ENCODE results near the gene ARL6IP4. TPM values are rescaled to one million over a fixed set of nuclear protein-coding genes. Genes with fewer than 3 reads are reported as not detected.

The ARL6IP4 gene
- total RNA-seq, 1 experiment from 2014 or later, result 162 TPM

GRCh38 chr12:122946690-122947341, 33.7 kb upstream of the ARL6IP4 start:
- H3K9me3 ChIP-seq (ENCODE audit: insufficient read depth, low read depth), result no peaks in the 10 kb centered on the region
- H3K9me2 ChIP-seq (ENCODE audit: insufficient read depth), result no peaks in the 10 kb centered on the region
- H3F3A ChIP-seq (ENCODE audit: insufficient read depth, low read depth), result peaks cover 29% of the 10 kb centered on the region; the same call in 1 of the 2 replicates
- POLR2A ChIA-PET (ENCODE audit: unreplicated experiment), result interaction anchor here (0.5 to 0.6 kb wide), 2 partner anchors 27 to 87 kb away, joined by 3 to 4 read pairs; no protein-coding TSS in a partner anchor
- BruUV-seq (replicated peaks), result no TSS peak
- intact Hi-C loops (cut with micrococcal nuclease; ENCODE audit: unreplicated experiment), result loop anchor here (1.0 kb wide), 1 partner anchor 75 kb away; no protein-coding TSS in a partner anchor
- H3K27ac ChIP-seq, result peak overlapping the region; percentile 58
- H3K36me3 ChIP-seq (ENCODE audit: low read depth), result no peaks in the 10 kb centered on the region
- H3K4me3 ChIP-seq, result no peak overlapping the region
- no peaks in the 10 kb centered on the region for H4K20me1 ChIP-seq (ENCODE audit: insufficient read depth)
- H3K79me2 ChIP-seq (ENCODE audit: low read depth), result no peaks in the 10 kb centered on the region
- TF ChIP-seq CTCF (conservative IDR thresholded peaks at IDR 0.05) (no peak; the same call in 1 of the 2 replicates), EZH2 (IDR thresholded peaks at IDR 0.05; ENCODE audit: low read depth) (no peak)
- peak; percentile 87 to 91 for DNase-seq
- peaks cover 62% of the 10 kb centered on the region for H3K4me1 ChIP-seq (replicated peaks; ENCODE audit: insufficient read depth)
- CTCF ChIA-PET, result interaction anchor here (0.6 to 0.7 kb wide), 3 partner anchors 29 to 142 kb away, joined by 3 to 12 read pairs (median 3); no protein-coding TSS in a partner anchor
- H2AFZ ChIP-seq, result no peak overlapping the region
- no peaks in the 10 kb centered on the region for H3K27me3 ChIP-seq (ENCODE audit: insufficient read depth, low read depth)
- H3K4me2 ChIP-seq, result peak overlapping the region; percentile 14; the same call in 1 of the 2 replicates

- ChIA-PET POLR2A (ENCODE audit: unreplicated experiment) (interaction anchor here (0.5 to 0.6 kb wide), 2 partner anchors 27 to 87 kb away, joined by 3 to 4 read pairs; no protein-coding TSS in a partner anchor), CTCF (interaction anchor here (0.6 kb wide), 2 partner anchors 107 to 143 kb away, joined by 3 to 12 read pairs; no protein-coding TSS in a partner anchor)
- no peak for DNase-seq
- H3K4me1 ChIP-seq (replicated peaks; ENCODE audit: insufficient read depth), result peaks cover 57% of the 10 kb centered on the region
- BruUV-seq (replicated peaks), result no TSS peak
- no peak overlapping the region for H3K4me2 ChIP-seq
- no peaks in the 10 kb centered on the region for H3K9me2 ChIP-seq (ENCODE audit: insufficient read depth)
- H3K9me3 ChIP-seq (ENCODE audit: insufficient read depth, low read depth), result no peaks in the 10 kb centered on the region
- intact Hi-C loops (cut with micrococcal nuclease; ENCODE audit: unreplicated experiment), result no loop called here
- no peaks in the 10 kb centered on the region for H3K27me3 ChIP-seq (ENCODE audit: insufficient read depth, low read depth)
- H3K79me2 ChIP-seq (ENCODE audit: low read depth), result no peaks in the 10 kb centered on the region
- TF ChIP-seq CTCF (conservative IDR thresholded peaks at IDR 0.05) (no peak), EZH2 (IDR thresholded peaks at IDR 0.05; ENCODE audit: low read depth) (no peak)
- H3K27ac ChIP-seq, result peak overlapping the region; percentile 58
- H3F3A ChIP-seq (ENCODE audit: insufficient read depth, low read depth), result peaks cover 26% of the 10 kb centered on the region; the same call in 1 of the 2 replicates
- no peak overlapping the region for H3K4me3 ChIP-seq
- H2AFZ ChIP-seq, result no peak overlapping the region
- H3K36me3 ChIP-seq (ENCODE audit: low read depth), result no peaks in the 10 kb centered on the region
- no peaks in the 10 kb centered on the region for H4K20me1 ChIP-seq (ENCODE audit: insufficient read depth)
Measured at GRCh38 chr12:122947352-122947792, 33.1 kb upstream of the ARL6IP4 start.

GRCh38 chr12:122948605-122949004, 31.9 kb upstream of the ARL6IP4 start:
- DNase-seq, result no peak
- H3K9me3 ChIP-seq (ENCODE audit: insufficient read depth, low read depth), result no peaks in the 10 kb centered on the region
- CTCF ChIA-PET, result no interaction called here
- intact Hi-C loops (cut with micrococcal nuclease; ENCODE audit: unreplicated experiment), result no loop called here
- H3K36me3 ChIP-seq (ENCODE audit: low read depth), result no peaks in the 10 kb centered on the region
- no peaks in the 10 kb centered on the region for H4K20me1 ChIP-seq (ENCODE audit: insufficient read depth)
- H2AFZ ChIP-seq, result no peak overlapping the region
- TF ChIP-seq CTCF (conservative IDR thresholded peaks at IDR 0.05) (no peak), EZH2 (IDR thresholded peaks at IDR 0.05; ENCODE audit: low read depth) (no peak)
- H3F3A ChIP-seq (ENCODE audit: insufficient read depth, low read depth), result peaks cover 19% of the 10 kb centered on the region; the same call in 1 of the 2 replicates
- BruUV-seq (replicated peaks), result no TSS peak
- H3K9me2 ChIP-seq (ENCODE audit: insufficient read depth), result no peaks in the 10 kb centered on the region
- no peak overlapping the region for H3K4me3 ChIP-seq
- POLR2A ChIA-PET (ENCODE audit: unreplicated experiment), result no interaction called here
- H3K79me2 ChIP-seq (ENCODE audit: low read depth), result no peaks in the 10 kb centered on the region
- H3K4me1 ChIP-seq (replicated peaks; ENCODE audit: insufficient read depth), result peaks cover 45% of the 10 kb centered on the region
- no peak overlapping the region for H3K27ac ChIP-seq
- H3K27me3 ChIP-seq (ENCODE audit: insufficient read depth, low read depth), result no peaks in the 10 kb centered on the region
- H3K4me2 ChIP-seq, result no peak overlapping the region
